CD14-positive monocyte (primary cell): ENCODE data around the gene ART1. TPM values are rescaled to one million over a fixed set of nuclear protein-coding genes. Genes with fewer than 3 reads are reported as not detected.

Experiments used
- DNase-seq, 3 donors: peaks; one replicate each; pipeline ENCODE4 v3.0.0-alpha.2; 2011 to 2022
- H2AFZ ChIP-seq: 2 replicates; pipeline ENCODE4 v1.6.0; 2012; ENCODE audit warnings: mild to moderate bottlenecking, low read depth, low read length, inconsistent platforms; ENCODE audit not compliant: insufficient read depth, poor library complexity, severe bottlenecking
- H3K27ac ChIP-seq, 2 donors: 1 replicate in 1 of 2; 2 replicates in 1 of 2; pipeline ENCODE4 v1.5.1; 2012 to 2013; ENCODE audit warnings: low read length in 2 of 2, control low read depth in 1 of 2, inconsistent platforms in 1 of 2, low read depth in 1 of 2, mild to moderate bottlenecking in 1 of 2
- H3K27me3 ChIP-seq, 2 donors: one replicate each; pipeline versions ENCODE4 v1.6.0 to v1.6.1; 2011 to 2013; ENCODE audit warnings: low read length in 2 of 2; ENCODE audit not compliant: control insufficient read depth in 2 of 2, insufficient read depth in 2 of 2
- H3K36me3 ChIP-seq, 2 donors: replicated peaks in 1 of 2; 1 replicate in 1 of 2; 2 replicates in 1 of 2; pipeline versions ENCODE4 v1.5.1 to v1.6.1; 2012 to 2013; ENCODE audit warnings: low read length in 2 of 2, control low read depth in 1 of 2, inconsistent platforms in 1 of 2, mild to moderate bottlenecking in 1 of 2; ENCODE audit not compliant: insufficient read depth in 2 of 2, control insufficient read depth in 1 of 2
- H3K4me1 ChIP-seq, 2 donors: 1 replicate in 1 of 2; 2 replicates in 1 of 2; pipeline versions ENCODE4 v1.5.1 to v1.6.1; 2012 to 2013; ENCODE audit warnings: low read length in 2 of 2, control low read depth in 1 of 2, inconsistent platforms in 1 of 2, mild to moderate bottlenecking in 1 of 2, moderate library complexity in 1 of 2; ENCODE audit not compliant: insufficient read depth in 2 of 2, control insufficient read depth in 1 of 2
- H3K4me2 ChIP-seq: replicated peaks from 2 replicates; pipeline ENCODE3; 2012; ENCODE audit warnings: low read length, moderate library complexity, mild to moderate bottlenecking; ENCODE audit not compliant: poor library complexity, severe bottlenecking; ENCODE audit errors: extremely low read depth
- H3K4me3 ChIP-seq, 3 experiments: fragments of 200-600 bp in 1 of 3; sonication (generic) in 1 of 3; replicated peaks in 1 of 3; 1 replicate in 2 of 3; 2 replicates in 1 of 3; pipeline ENCODE4 v1.5.1; 2011 to 2013; ENCODE audit warnings: low read length in 3 of 3, mild to moderate bottlenecking in 3 of 3, control low read depth in 2 of 3, low read depth in 2 of 3, inconsistent platforms in 1 of 3, moderate library complexity in 1 of 3
- H3K79me2 ChIP-seq: 2 replicates; pipeline ENCODE4 v1.6.0; 2012; ENCODE audit warnings: mild to moderate bottlenecking, control low read depth, inconsistent platforms, low read length, moderate library complexity; ENCODE audit not compliant: insufficient read depth
- H3K9ac ChIP-seq: 2 replicates; pipeline ENCODE4 v1.6.0; 2017; ENCODE audit warnings: low read length, mild to moderate bottlenecking; ENCODE audit not compliant: insufficient read depth, poor library complexity, severe bottlenecking
- H3K9me3 ChIP-seq, 2 donors: replicated peaks in 1 of 2; 1 replicate in 1 of 2; 2 replicates in 1 of 2; pipeline versions ENCODE4 v1.5.1 to v1.6.1; 2012 to 2013; ENCODE audit warnings: low read length in 2 of 2, control low read depth in 1 of 2; ENCODE audit not compliant: control insufficient read depth in 1 of 2, insufficient read depth in 1 of 2
- H4K20me1 ChIP-seq: 2 replicates; pipeline ENCODE4 v1.6.0; 2012; ENCODE audit warnings: mild to moderate bottlenecking, low read length, control low read depth, moderate library complexity; ENCODE audit not compliant: insufficient read depth
- H3K27ac Mint-ChIP-seq, 7 donors: one replicate each; pipeline ENCODE4 v1.8.0; 2020; ENCODE audit warnings: mild to moderate bottlenecking in 7 of 7, mixed read lengths in 7 of 7, moderate library complexity in 6 of 7, inconsistent platforms in 2 of 7
- H3K27me3 Mint-ChIP-seq, 3 donors: one replicate each; pipeline ENCODE4 v1.8.0; 2021 to 2022; ENCODE audit warnings: low read depth in 3 of 3, mild to moderate bottlenecking in 3 of 3, mixed read lengths in 3 of 3, moderate library complexity in 3 of 3, inconsistent platforms in 1 of 3
- H3K36me3 Mint-ChIP-seq, 2 donors: one replicate each; pipeline ENCODE4 v1.8.0; 2020; ENCODE audit warnings: mixed read lengths in 2 of 2, inconsistent platforms in 1 of 2, mild to moderate bottlenecking in 1 of 2
- H3K4me1 Mint-ChIP-seq: one replicate; pipeline ENCODE4 v1.8.0; 2020; ENCODE audit warnings: mild to moderate bottlenecking, mixed read lengths
- H3K4me3 Mint-ChIP-seq, 2 donors: one replicate each; pipeline ENCODE4 v1.8.0; 2020; ENCODE audit warnings: mild to moderate bottlenecking in 2 of 2, mixed read lengths in 2 of 2, moderate library complexity in 1 of 2
- H3K9me3 Mint-ChIP-seq, 7 donors: one replicate each; pipeline ENCODE4 v1.8.0; 2020 to 2022; ENCODE audit warnings: mixed read lengths in 7 of 7, mild to moderate bottlenecking in 6 of 7, moderate library complexity in 6 of 7, inconsistent platforms in 2 of 7
- CTCF ChIP-seq: fragments of 200-600 bp; IDR thresholded peaks from one replicate; pipeline ENCODE4 v1.8.0; 2022; ENCODE audit warnings: antibody characterized with exemption, mild to moderate bottlenecking
- WGBS: methylation state at CpG from one replicate; pipeline ENCODE4 v1.1.5; 2013; ENCODE audit warnings: missing lambda C conversion rate; ENCODE audit not compliant: insufficient coverage; 5-methylcytosine and 5-hydroxymethylcytosine counted together
- intact Hi-C, 2 donors: fragments of 100-400 bp; cut with micrococcal nuclease; formaldehyde crosslinking; loops; one replicate each; pipeline versions ENCODE4 v1.15.0 to v1.15.1; 2023
- polyA plus RNA-seq, 3 donors: library from polyadenylated mRNA; depleted of rRNA in 1 of 3; unstranded in 2 of 3; stranded (reverse) in 1 of 3; fragments of 300-500 nt in 2 of 3; fragments of >200 nt in 1 of 3; fragmentation: Illumina TruSeq in 2 of 3; gene quantifications; 1 replicate in 2 of 3; 2 replicates in 1 of 3; pipeline ENCODE4 v1.2.3, GENCODE V29; 2012 to 2021

Gene ART1
- polyA plus RNA-seq, 3 donors: not detected

DNA sequence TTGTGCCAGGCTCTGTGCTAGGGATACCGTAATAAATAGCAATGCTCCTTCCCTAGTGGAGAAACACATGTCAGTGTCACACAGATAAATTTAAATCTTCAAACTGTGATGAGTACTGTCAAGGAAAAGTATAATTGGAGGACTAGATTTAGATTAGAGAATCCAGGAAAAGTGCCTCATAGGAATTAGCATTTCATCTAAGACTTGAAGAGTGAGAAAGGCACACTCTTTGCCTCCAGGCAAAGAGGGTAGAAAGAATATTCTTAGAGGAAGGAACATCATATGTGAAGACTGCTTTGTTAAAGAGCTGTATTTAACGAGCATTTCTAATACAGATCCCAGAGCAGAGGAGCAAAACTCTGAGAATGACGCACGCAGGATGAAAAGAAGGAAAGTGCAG lies 34.1 kb upstream of the ART1 start:
- H4K20me1 ChIP-seq: no peaks in the 10 kb centered on the region
- H3K79me2 ChIP-seq: no peaks in the 10 kb centered on the region
- H3K27ac ChIP-seq: no peak overlapping the region
- TF ChIP-seq CTCF: no peak
- Mint-ChIP-seq H3K4me3 (no peak overlapping the region), H3K36me3 (peaks cover 0 to 2% of the 10 kb centered on the region in 2 donors), H3K27ac (no peak overlapping the region), H3K9me3 (peaks cover 0 to 3% (median 0%) of the 10 kb centered on the region in 7 donors), H3K4me1 (peaks cover 17% of the 10 kb centered on the region), H3K27me3 (peaks cover 2 to 7% (median 6%) of the 10 kb centered on the region in 3 donors)
- no peak for DNase-seq
- no peaks in the 10 kb centered on the region for H3K27me3 ChIP-seq
- 83% methylated on average over 1 of the region's 4 CpGs for WGBS
- H3K4me2 ChIP-seq: no peak overlapping the region
- no peaks in the 10 kb centered on the region for H3K9me3 ChIP-seq
- H3K36me3 ChIP-seq: no peaks in the 10 kb centered on the region
- H3K4me1 ChIP-seq: peaks cover 20 to 22% of the 10 kb centered on the region in 2 donors
- no peak overlapping the region for H3K9ac ChIP-seq
- intact Hi-C loops: no loop called here
- H2AFZ ChIP-seq: no peak overlapping the region
- no peak overlapping the region for H3K4me3 ChIP-seq

GRCh38 chr11:3611976-3612678 lies 32.8 kb upstream of the ART1 start:
- H3K9me3 ChIP-seq: no peaks in the 10 kb centered on the region
- H3K36me3 ChIP-seq: no peaks in the 10 kb centered on the region
- no peak for TF ChIP-seq CTCF
- H3K27ac ChIP-seq: no peak overlapping the region
- no peak overlapping the region for H3K4me3 Mint-ChIP-seq
- intact Hi-C loops: no loop called here
- H3K4me1 ChIP-seq: peaks cover 20 to 22% of the 10 kb centered on the region in 2 donors
- peaks cover 17% of the 10 kb centered on the region for H3K4me1 Mint-ChIP-seq
- H3K79me2 ChIP-seq: no peaks in the 10 kb centered on the region
- H3K27ac Mint-ChIP-seq: no peak overlapping the region
- H3K27me3 ChIP-seq: no peaks in the 10 kb centered on the region
- H4K20me1 ChIP-seq: no peaks in the 10 kb centered on the region
- DNase-seq: no peak
- peaks cover 4 to 13% (median 7%) of the 10 kb centered on the region in 3 donors for H3K27me3 Mint-ChIP-seq
- no CpG with 5 or more reads among the region's 3 CpGs for WGBS
- H3K9ac ChIP-seq: no peak overlapping the region
- peaks cover 0 to 2% of the 10 kb centered on the region in 2 donors for H3K36me3 Mint-ChIP-seq
- H3K4me2 ChIP-seq: no peak overlapping the region
- no peak overlapping the region for H2AFZ ChIP-seq
- H3K9me3 Mint-ChIP-seq: peaks cover 0 to 4% (median 0%) of the 10 kb centered on the region in 7 donors
- H3K4me3 ChIP-seq: no peak overlapping the region
